ENCODE measurements around the gene LHFPL5.

Gene LHFPL5

GRCh38 chr6:35794536-35795452, 10.4 kb upstream of the LHFPL5 start:
- no peak for DNase-seq (ENCODE audit: low read depth)

- DNase-seq (ENCODE audit: low read depth), result no peak
Measured at GRCh38 chr6:35795453-35796071, 9.6 kb upstream of the LHFPL5 start.

GRCh38 chr6:35796236-35796635, 8.9 kb upstream of the LHFPL5 start:
- no peak for DNase-seq (ENCODE audit: low read depth)

GRCh38 chr6:35797837-35798526, 7.2 kb upstream of the LHFPL5 start:
- DNase-seq (ENCODE audit: low read depth), result no peak

DNA sequence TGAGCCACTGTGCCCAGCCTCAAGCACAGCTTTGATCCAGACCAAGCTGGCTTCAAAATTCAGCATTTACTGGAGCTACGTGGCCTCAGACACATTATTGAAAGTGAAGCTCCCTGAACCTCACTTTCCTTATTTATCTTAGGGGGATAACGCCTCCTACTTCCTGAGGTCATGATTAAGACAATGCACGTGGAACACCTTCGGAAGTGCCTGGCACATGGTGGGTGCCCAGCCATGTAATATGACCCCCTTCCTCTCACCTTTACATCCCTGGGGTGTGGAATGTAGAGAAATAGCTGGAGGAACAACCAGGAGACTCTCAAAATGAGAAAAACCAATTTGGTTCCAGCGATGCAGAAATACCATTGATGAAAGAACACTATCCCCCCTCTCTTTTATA, 6.4 kb upstream of the LHFPL5 start:
- no peak for DNase-seq (ENCODE audit: low read depth)

- DNase-seq (ENCODE audit: low read depth), result no peak
Measured at GRCh38 chr6:35801148-35801547, 4.0 kb upstream of the LHFPL5 start.

DNA sequence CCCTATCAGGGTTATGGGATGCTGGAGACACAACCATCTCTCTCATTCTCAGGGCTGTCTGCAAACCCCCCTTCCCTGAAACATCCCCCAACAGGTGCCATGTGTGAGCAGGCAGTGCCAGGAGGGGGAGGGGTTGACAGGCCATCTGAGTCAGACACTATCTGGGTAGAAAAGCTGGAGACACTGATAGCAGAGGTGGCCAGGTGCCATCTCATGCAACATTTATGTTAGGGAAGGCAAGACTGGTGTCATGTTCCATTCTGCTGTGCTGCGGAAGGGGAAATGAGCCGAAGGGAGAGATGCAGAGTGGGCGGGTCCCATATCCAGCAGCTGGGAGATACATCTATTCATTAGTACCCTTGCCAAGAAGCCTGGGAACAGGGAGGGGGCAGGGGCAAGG, 3.5 kb downstream of the LHFPL5 start:
- DNase-seq (ENCODE audit: low read depth), result no peak

DNA sequence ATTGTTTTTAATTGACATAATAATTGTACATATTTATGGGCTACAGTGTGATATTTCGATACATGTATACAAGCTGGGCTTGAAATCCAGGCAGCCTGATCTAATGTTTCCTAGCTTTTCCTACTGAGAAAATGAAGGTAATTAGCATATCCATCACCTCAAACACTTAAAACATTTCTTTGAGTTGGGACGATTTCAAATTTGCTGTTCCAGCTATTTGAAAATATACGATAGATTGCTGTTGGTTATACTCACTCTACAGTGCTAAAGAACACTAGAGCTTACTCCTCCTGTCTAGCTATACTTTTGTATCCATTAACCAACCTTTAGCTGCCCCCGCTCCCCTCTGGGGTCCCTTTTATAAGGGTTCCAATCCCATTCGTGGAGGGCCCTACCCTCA, 4.7 kb downstream of the LHFPL5 start:
- no peak for DNase-seq (ENCODE audit: low read depth)

DNA sequence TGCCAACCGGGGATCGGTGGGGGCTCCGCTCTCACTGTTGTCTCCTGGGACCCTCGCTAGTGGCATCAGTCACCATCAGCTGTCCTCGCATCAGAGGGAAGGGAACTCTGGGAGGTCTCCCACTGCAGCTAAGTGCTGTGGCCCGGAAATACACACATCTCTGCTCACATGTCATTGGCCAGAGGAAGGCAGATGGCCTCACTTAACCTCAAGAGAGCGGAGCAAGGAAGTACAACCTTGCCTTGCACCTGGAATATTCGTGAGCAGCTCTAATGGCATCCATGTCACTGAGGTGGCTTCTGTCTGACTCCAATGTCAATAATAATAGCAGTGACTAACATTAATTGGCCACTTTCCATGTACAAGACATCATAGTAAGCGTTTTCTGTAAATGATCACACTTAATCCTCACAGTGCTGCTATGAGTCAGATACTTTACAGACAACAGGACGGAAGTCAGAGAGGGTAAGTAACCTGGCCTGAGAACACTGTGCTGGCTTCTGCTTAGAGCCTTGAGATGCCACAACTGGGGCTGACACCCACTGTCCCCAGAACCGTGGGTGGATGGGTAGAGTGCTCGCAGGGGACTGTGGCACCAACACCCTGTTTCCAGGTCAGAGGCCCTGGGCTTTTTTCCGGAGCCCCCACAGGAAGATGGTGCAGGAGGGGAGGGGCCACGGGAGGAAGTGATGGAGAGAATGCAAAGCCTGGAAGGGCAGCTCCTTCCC, 6.0 kb downstream of the LHFPL5 start:
- DNase-seq (ENCODE audit: low read depth), result no peak

DNA sequence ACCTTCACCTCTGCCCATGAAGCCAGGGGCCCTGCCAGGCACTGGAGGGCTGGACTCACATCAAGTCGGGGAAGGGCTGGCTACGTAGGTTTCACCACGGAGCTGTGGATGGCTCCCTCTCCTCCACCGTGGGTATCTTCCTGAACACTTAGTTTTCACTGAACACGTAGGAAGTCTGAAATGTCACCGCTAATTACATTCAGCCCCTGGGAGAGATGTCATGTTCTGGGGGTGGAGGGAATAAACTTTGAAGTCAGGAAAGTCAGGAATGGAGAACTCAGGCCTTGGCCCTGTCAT, 6.5 kb downstream of the LHFPL5 start:
- DNase-seq (ENCODE audit: low read depth), result no peak

DNA sequence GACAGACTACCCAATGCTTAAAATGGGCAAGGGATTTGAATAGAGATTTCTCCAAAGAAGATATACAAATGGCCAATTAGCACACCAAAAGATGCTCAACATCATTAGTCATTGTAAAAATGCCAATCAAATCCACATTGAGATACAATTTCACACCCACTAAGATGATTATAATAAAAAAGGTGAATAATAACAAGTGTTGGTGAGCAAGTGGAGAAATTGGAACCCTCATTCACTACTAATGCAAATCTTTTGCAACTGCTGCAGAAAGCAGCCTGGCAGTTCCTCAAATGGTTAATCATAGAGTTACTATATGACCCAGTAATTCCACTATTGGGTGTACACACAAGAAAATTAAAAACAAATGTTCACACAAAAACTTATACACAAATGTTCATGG, 12.4 kb downstream of the LHFPL5 start:
- DNase-seq (ENCODE audit: low read depth), result no peak

DNA sequence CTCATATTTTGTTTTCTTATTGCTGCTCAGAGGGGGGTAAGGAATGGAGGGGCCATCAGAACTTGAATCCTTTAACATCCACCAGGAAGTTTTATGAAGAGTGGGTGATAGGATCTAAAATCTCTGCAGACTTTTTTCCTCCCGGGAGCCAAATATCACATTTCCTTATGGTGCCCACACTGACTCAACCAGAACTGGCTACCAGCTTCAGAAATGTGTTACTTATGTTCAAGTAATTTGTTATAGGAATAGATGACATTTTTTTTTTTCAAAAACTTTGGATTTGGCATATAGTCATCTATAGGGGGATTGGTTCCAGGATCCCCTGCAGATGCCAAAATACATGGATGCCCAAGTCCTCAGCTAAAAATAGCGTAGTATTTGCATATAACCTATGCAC, 18.4 kb downstream of the LHFPL5 start:
- DNase-seq (ENCODE audit: low read depth), result no peak

- no peak for DNase-seq (ENCODE audit: low read depth)
Measured at GRCh38 chr6:35824552-35825192, 19.5 kb downstream of the LHFPL5 start.

- no peak for DNase-seq (ENCODE audit: low read depth)
Measured at GRCh38 chr6:35829306-35829705, 24.2 kb downstream of the LHFPL5 start.

- no peak for DNase-seq (ENCODE audit: low read depth)
Measured at GRCh38 chr6:35831257-35832007, 26.3 kb downstream of the LHFPL5 start.

DNA sequence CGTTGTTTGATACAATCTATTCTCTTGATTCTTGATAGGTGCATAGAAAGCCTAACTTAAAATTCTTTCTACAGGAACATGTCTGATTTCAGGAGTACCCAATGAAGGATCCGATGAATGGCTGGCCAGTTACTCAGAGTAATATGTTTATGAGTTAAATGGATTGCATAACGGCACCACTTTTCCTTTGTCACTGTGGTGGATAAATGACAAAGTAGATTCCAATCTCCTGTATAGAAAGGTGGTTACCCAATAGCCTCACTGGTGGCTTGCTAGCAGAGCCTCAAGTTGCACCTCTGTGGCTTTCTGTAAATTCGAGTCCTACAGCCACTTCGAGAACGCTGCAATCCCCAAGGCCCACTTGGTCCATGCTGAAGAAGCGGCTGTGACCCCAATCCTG, 28.4 kb downstream of the LHFPL5 start:
- DNase-seq (ENCODE audit: low read depth), result no peak

DNA sequence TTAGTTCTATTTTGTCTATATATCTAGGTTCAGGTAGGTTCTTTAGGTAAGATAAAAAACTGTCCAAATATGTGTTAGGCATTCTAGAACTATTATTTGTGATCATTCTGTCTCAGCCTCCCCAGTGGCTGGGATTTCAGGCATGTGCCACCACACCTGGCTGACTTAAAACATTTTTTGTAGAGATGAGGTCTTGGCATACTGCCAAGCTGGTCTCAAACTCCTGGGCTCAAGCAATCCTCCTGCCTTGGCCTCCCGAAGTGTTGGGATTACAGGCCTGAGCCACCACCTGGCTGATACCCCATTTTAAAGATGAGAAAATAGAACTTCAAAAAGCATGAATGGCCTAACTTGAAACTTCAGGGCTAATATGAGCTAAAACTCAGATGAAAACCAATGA, 33.9 kb downstream of the LHFPL5 start:
- no peak for DNase-seq (ENCODE audit: low read depth)

DNA sequence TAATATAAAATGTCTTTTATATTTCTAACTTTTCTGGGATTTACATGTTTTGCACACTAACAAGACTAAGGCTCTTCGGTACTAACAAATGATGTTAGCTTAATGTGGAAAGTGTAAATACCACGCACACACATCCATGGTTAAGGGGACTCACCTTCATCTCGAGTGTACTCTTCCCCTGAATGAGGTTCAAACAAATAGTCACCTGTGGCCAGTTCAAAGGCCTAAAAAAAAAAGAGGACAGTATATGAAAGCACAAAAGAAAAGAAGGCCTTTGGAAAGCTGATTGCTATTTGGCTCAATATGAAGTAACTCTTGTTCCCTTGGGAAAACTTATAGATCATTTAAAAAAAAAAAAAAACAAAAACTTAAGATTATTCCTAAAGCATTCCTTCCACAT, 37.2 kb downstream of the LHFPL5 start:
- DNase-seq (ENCODE audit: low read depth), result no peak

DNA sequence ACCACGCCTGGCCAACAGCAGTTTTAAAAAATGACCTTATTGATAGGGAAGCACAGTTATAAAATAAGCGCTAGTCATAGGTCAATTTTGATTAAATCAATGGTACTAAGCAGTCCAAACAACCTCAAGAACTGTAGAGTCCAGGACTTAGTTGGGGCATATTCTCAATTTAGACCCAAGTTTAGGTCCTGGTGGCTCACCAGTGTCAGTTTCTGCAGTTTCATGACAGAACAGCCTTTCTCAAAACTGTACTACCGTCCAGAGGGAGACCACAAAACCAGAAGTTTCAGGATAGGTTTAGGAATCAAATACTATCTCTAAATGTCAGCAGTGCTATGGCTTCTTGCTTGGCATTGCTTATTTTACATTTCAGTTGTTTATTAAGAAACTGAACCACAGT, 39.1 kb downstream of the LHFPL5 start:
- DNase-seq (ENCODE audit: low read depth), result no peak

GRCh38 chr6:35850208-35850607, 45.1 kb downstream of the LHFPL5 start:
- DNase-seq (ENCODE audit: low read depth), result no peak

GRCh38 chr6:35852994-35853393, 47.8 kb downstream of the LHFPL5 start:
- no peak for DNase-seq (ENCODE audit: low read depth)
